Fibroblast of lung (primary cell): ENCODE results near the gene OR5C1. TPM values are rescaled to one million over a fixed set of nuclear protein-coding genes. Genes with fewer than 3 reads are reported as not detected.

Source experiments
- DNase-seq, 2 donors: peaks; one replicate each; pipeline versions ENCODE4 v3.0.0 to v3.0.0-alpha.2; 2010; ENCODE audit warnings: low read depth in 2 of 2
- H2AFZ ChIP-seq: 2 replicates; pipeline ENCODE4 v1.5.1; 2012; ENCODE audit warnings: low read length, control low read depth, inconsistent platforms
- H3K27ac ChIP-seq: 2 replicates; pipeline ENCODE4 v1.5.1; 2011; ENCODE audit warnings: low read length, control low read depth; ENCODE audit not compliant: insufficient read depth
- H3K27me3 ChIP-seq: 2 replicates; pipeline ENCODE4 v1.5.1; 2011; ENCODE audit warnings: mild to moderate bottlenecking, low read length; ENCODE audit not compliant: control insufficient read depth, insufficient read depth
- H3K36me3 ChIP-seq: 2 replicates; pipeline ENCODE4 v1.5.1; 2011; ENCODE audit warnings: low read length; ENCODE audit not compliant: control insufficient read depth, insufficient read depth
- H3K4me1 ChIP-seq: 2 replicates; pipeline ENCODE4 v1.5.1; 2011; ENCODE audit warnings: low read length; ENCODE audit not compliant: control insufficient read depth, insufficient read depth; ENCODE audit errors: extremely low read depth
- H3K4me2 ChIP-seq: 2 replicates; pipeline ENCODE4 v1.5.1; 2011; ENCODE audit warnings: low read length, control low read depth; ENCODE audit not compliant: insufficient read depth; ENCODE audit errors: extremely low read depth
- H3K4me3 ChIP-seq, 4 experiments: fragments of 200-600 bp in 1 of 4; sonication (generic) in 1 of 4; replicated peaks in 1 of 4; 2 replicates each; pipeline ENCODE4 v1.5.1; 2011 to 2016; ENCODE audit warnings: low read length in 4 of 4, low read depth in 3 of 4, mild to moderate bottlenecking in 3 of 4, control low read depth in 2 of 4, inconsistent platforms in 1 of 4, mixed read lengths in 1 of 4; ENCODE audit not compliant: insufficient read depth in 1 of 4; ENCODE audit errors: control extremely low read depth in 1 of 4
- H3K79me2 ChIP-seq: 2 replicates; pipeline ENCODE4 v1.5.1; 2012; ENCODE audit warnings: mild to moderate bottlenecking, low read length, inconsistent platforms; ENCODE audit not compliant: control insufficient read depth, insufficient read depth
- H3K9ac ChIP-seq: 2 replicates; pipeline ENCODE4 v1.5.1; 2011; ENCODE audit warnings: mild to moderate bottlenecking, low read length, control low read depth; ENCODE audit not compliant: insufficient read depth
- H3K9me3 ChIP-seq: 2 replicates; pipeline ENCODE4 v1.5.1; 2012; ENCODE audit warnings: low read depth, low read length; ENCODE audit not compliant: control insufficient read depth, insufficient read depth
- H4K20me1 ChIP-seq: 2 replicates; pipeline ENCODE4 v1.5.1; 2011; ENCODE audit warnings: low read length; ENCODE audit not compliant: control insufficient read depth, insufficient read depth; ENCODE audit errors: extremely low read depth
- EZH2 ChIP-seq: IDR thresholded peaks from 2 replicates; pipeline ENCODE4 v1.5.1; 2012; ENCODE audit warnings: low read length, control low read depth, mild to moderate bottlenecking; ENCODE audit errors: missing control alignments
- polyA plus RNA-seq, 2 donors: library from polyadenylated mRNA; depleted of rRNA in 1 of 2; stranded (reverse) in 1 of 2; unstranded in 1 of 2; fragments of >200 nt; gene quantifications; 2 replicates each; pipeline ENCODE4 v1.2.1, GENCODE V29; 2011 to 2012; ENCODE audit warnings: missing spikeins in 1 of 2
- total RNA-seq: library from RNA; depleted of rRNA; stranded (reverse); fragments of >200 nt; gene quantifications from 2 replicates; pipeline ENCODE4 v1.2.1, GENCODE V29; 2014
- TF ChIP-seq, protein P1 (sequence below), 2 donors: IDR thresholded peaks in 1 of 2; conservative IDR thresholded peaks in 1 of 2; 1 replicate in 1 of 2; 2 replicates in 1 of 2; pipeline ENCODE4 v1.5.1; 2011 to 2012; ENCODE audit warnings: low read length in 2 of 2, control low read depth in 1 of 2, inconsistent platforms in 1 of 2, low read depth in 1 of 2, mild to moderate bottlenecking in 1 of 2

The OR5C1 gene
- total and polyA plus RNA-seq, 2 donors (not counting 1 experiment from before 2014, with no cell fraction given) = not detected

DNA sequence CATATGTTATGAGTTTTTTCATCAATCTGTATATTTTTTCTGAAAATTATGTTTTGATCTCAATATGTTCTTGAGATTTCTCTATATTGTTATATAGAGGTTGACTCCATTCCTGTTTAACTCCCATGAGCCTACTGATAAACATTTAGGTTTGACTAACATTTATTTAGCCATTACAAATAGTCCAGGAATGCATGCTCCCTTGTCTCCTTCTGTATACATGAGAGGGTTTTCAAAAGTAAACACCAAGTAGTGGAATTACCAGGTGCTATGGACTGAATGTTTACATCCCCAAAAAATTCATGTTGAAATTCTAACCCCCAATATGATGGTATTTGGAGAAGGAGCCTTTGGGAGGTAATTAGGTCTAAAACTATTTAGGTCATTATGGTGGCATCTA, 3.5 kb upstream of the OR5C1 start:
- H3K9me3 ChIP-seq = no peaks in the 10 kb centered on the region
- H4K20me1 ChIP-seq = no peaks in the 10 kb centered on the region
- no peak overlapping the region for H3K27ac ChIP-seq
- no peak overlapping the region for H3K4me3 ChIP-seq
- H3K4me2 ChIP-seq = no peak overlapping the region
- no peak overlapping the region for H3K9ac ChIP-seq
- no peak overlapping the region for H2AFZ ChIP-seq
- H3K27me3 ChIP-seq = no peaks in the 10 kb centered on the region
- no peaks in the 10 kb centered on the region for H3K79me2 ChIP-seq
- H3K36me3 ChIP-seq = no peaks in the 10 kb centered on the region
- DNase-seq = no peak
- TF ChIP-seq, protein P1, sequence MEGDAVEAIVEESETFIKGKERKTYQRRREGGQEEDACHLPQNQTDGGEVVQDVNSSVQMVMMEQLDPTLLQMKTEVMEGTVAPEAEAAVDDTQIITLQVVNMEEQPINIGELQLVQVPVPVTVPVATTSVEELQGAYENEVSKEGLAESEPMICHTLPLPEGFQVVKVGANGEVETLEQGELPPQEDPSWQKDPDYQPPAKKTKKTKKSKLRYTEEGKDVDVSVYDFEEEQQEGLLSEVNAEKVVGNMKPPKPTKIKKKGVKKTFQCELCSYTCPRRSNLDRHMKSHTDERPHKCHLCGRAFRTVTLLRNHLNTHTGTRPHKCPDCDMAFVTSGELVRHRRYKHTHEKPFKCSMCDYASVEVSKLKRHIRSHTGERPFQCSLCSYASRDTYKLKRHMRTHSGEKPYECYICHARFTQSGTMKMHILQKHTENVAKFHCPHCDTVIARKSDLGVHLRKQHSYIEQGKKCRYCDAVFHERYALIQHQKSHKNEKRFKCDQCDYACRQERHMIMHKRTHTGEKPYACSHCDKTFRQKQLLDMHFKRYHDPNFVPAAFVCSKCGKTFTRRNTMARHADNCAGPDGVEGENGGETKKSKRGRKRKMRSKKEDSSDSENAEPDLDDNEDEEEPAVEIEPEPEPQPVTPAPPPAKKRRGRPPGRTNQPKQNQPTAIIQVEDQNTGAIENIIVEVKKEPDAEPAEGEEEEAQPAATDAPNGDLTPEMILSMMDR (conservative IDR thresholded peaks at IDR 0.05 in 1 of 2, IDR thresholded peaks at IDR 0.05 in 1 of 2; ENCODE audit: low read depth in 1 of 2, low read length in 2 of 2) = no peak
- no peak for TF ChIP-seq EZH2
- H3K4me1 ChIP-seq = no peaks in the 10 kb centered on the region

DNA sequence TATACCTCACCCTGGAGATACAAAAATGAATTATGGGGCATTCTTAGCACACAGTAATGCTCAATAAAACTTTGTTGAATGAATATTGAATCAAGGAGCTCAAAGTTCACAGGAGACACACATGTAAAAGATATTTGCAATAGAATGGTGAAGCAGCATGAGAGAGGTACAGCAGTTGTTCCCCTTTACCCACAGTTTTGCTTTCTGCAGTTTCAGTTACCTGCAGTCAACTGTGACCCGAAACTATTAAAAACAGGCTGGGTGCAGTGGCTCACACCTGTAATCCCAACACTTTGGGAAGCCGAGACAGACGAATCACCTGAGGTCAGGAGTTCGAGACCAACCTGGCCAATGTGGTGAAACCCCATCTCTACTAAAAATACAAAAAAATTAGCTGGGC, 2.4 kb upstream of the OR5C1 start:
- Histone ChIP-seq H3K79me2 (no peaks in the 10 kb centered on the region), H3K27me3 (no peaks in the 10 kb centered on the region), H3K36me3 (no peaks in the 10 kb centered on the region), H2AFZ (no peak overlapping the region), H3K9me3 (no peaks in the 10 kb centered on the region), H3K4me1 (no peaks in the 10 kb centered on the region), H3K4me3 (no peak overlapping the region), H3K27ac (no peak overlapping the region), H3K9ac (no peak overlapping the region), H3K4me2 (no peak overlapping the region), H4K20me1 (no peaks in the 10 kb centered on the region)
- TF ChIP-seq EZH2 = no peak
- TF ChIP-seq, protein P1 (conservative IDR thresholded peaks at IDR 0.05 in 1 of 2, IDR thresholded peaks at IDR 0.05 in 1 of 2; ENCODE audit: low read depth in 1 of 2, low read length in 2 of 2) = no peak
- DNase-seq = no peak

DNA sequence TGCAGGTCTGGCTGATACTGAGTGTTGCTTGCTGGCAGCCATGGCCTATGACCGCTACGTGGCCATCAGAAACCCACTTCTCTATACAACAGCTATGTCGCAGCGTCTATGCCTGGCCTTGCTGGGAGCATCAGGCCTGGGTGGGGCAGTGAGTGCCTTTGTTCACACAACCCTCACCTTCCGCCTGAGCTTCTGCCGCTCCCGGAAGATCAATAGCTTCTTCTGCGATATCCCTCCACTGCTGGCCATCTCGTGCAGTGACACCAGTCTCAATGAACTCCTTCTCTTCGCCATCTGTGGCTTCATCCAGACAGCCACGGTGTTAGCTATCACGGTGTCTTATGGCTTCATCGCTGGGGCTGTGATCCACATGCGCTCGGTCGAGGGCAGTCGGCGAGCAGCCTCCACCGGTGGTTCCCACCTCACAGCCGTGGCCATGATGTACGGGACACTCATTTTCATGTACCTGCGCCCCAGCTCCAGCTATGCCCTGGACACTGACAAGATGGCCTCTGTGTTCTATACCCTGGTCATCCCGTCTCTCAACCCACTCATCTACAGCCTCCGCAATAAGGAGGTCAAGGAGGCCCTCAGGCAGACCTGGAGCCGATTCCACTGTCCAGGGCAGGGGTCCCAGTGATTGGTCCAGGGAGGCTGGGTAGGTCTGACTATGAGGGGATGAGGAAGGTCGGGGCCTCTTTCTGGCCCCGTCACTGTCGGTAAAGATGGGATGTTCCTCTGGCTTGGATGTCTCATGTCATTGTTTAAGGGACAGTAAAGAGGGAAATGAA, 718 bp downstream of the OR5C1 start:
- H3K79me2 ChIP-seq = no peaks in the 10 kb centered on the region
- DNase-seq = no peak
- no peaks in the 10 kb centered on the region for H4K20me1 ChIP-seq
- no peak overlapping the region for H3K4me3 ChIP-seq
- H3K4me1 ChIP-seq = no peaks in the 10 kb centered on the region
- no peak overlapping the region for H3K4me2 ChIP-seq
- H3K27ac ChIP-seq = no peak overlapping the region
- no peaks in the 10 kb centered on the region for H3K36me3 ChIP-seq
- H3K27me3 ChIP-seq = no peaks in the 10 kb centered on the region
- no peak overlapping the region for H3K9ac ChIP-seq
- H3K9me3 ChIP-seq = no peaks in the 10 kb centered on the region
- H2AFZ ChIP-seq = no peak overlapping the region
- TF ChIP-seq EZH2 = no peak
- TF ChIP-seq, protein P1 (conservative IDR thresholded peaks at IDR 0.05 in 1 of 2, IDR thresholded peaks at IDR 0.05 in 1 of 2; ENCODE audit: low read depth in 1 of 2, low read length in 2 of 2) = no peak
